ENCODE measurements around the gene DHRSX.
"Not testable (repeated sequence)": the region's sequence is repeated elsewhere in the genome, so short reads cannot be mapped to it uniquely, and the experiment has no call there.

The DHRSX gene

DNA sequence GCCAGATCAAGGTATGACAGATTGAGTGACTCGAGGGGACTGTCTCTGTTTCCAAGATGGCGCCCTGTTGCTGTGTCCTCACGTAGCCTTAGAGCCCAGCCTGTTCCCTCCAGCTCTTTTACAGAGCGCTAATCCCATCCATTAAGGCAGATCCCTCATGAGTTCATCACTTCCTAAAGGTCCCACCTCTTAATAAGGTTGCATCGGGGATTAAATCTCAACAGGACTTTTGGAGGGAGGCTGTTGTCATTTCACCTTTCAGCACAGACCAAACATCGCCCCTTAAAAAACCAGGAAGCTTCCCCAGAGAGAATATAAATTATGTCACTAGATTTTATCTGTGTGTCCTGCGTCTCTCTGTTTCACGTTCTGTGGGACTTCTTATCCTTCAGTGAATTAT lies 32.6 kb upstream of the DHRSX start:
- no peak overlapping the region for H3K27ac ChIP-seq
- TF ChIP-seq, protein P1, sequence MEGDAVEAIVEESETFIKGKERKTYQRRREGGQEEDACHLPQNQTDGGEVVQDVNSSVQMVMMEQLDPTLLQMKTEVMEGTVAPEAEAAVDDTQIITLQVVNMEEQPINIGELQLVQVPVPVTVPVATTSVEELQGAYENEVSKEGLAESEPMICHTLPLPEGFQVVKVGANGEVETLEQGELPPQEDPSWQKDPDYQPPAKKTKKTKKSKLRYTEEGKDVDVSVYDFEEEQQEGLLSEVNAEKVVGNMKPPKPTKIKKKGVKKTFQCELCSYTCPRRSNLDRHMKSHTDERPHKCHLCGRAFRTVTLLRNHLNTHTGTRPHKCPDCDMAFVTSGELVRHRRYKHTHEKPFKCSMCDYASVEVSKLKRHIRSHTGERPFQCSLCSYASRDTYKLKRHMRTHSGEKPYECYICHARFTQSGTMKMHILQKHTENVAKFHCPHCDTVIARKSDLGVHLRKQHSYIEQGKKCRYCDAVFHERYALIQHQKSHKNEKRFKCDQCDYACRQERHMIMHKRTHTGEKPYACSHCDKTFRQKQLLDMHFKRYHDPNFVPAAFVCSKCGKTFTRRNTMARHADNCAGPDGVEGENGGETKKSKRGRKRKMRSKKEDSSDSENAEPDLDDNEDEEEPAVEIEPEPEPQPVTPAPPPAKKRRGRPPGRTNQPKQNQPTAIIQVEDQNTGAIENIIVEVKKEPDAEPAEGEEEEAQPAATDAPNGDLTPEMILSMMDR (conservative IDR thresholded peaks at IDR 0.05) = no peak
- TF ChIP-seq ZFX (IDR thresholded peaks at IDR 0.05) = no peak

DNA sequence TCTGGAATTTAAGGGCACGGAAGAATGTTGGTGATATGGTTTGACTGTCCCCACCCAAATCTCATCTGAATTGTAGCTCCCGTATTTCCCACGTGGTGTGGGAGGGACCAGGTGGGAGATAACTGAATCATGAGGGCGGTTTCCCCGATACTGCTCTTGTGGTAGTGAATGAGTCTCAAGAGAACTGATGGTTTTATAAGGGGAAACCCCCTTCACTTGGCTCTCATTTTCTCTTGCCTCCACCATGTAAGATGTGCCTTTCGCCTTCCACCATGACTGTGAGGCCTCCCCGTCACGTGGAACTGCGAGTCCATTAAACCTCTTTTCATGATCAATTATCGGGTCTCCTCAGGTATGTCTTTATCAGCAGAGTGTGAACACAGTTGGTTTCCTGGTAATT lies 25.6 kb upstream of the DHRSX start:
- TF ChIP-seq, protein P1 (conservative IDR thresholded peaks at IDR 0.05) = no peak
- TF ChIP-seq ZFX (IDR thresholded peaks at IDR 0.05) = no peak
- H3K27ac ChIP-seq = no peak overlapping the region

- TF ChIP-seq ZFX (IDR thresholded peaks at IDR 0.05) = no peak
- TF ChIP-seq, protein P1 (conservative IDR thresholded peaks at IDR 0.05) = no peak
- H3K27ac ChIP-seq = no peak overlapping the region
These were observed 23.1 kb upstream of the DHRSX start for GRCh38 chrX:2523911-2524310.

- TF ChIP-seq ZFX (IDR thresholded peaks at IDR 0.05) = no peak
- TF ChIP-seq, protein P1 (conservative IDR thresholded peaks at IDR 0.05) = no peak
- no peak overlapping the region for H3K27ac ChIP-seq
These were observed 21.2 kb upstream of the DHRSX start for GRCh38 chrX:2521927-2522386.

GRCh38 chrX:2521092-2521926 lies 20.5 kb upstream of the DHRSX start:
- no peak overlapping the region for H3K27ac ChIP-seq
- TF ChIP-seq ZFX (IDR thresholded peaks at IDR 0.05) = no peak
- TF ChIP-seq, protein P1 (conservative IDR thresholded peaks at IDR 0.05) = no peak

DNA sequence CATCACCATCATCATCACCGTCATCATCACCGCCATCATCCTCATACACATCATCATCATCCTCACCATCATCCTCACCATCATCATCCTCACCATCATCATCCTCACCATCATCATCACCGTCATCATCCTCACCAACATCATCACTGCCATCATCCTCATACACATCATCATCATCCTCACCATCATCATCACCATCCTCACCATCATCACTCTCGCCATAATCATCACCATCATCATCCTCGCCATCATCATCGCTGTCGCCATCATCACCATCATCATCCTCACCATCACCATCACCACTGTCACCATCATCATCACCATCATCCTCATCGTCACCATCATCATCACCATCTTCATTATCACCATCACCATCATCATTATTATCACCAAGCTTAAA lies 19.8 kb upstream of the DHRSX start:
- H3K27ac ChIP-seq = no peak overlapping the region
- no peak for TF ChIP-seq ZFX (IDR thresholded peaks at IDR 0.05)

DNA sequence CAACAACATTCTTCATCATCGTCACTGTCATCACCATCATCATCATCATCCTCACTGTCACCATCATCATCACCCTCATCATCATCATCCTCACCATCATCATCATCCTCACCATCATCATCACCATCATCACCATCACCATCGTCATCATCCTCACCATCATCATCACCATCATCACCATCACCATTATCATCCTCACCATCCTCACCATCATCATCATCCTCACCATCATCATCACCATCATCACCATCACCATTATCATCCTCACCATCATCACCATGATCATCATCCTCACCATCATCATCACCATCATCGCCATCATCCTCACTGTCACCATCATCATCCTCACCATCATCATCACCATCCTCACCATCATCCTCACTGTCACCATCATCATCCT lies 18.9 kb upstream of the DHRSX start:
- H3K27ac ChIP-seq = not testable (repeated sequence)

GRCh38 chrX:2517055-2517454 lies 16.3 kb upstream of the DHRSX start:
- TF ChIP-seq, protein P1 (conservative IDR thresholded peaks at IDR 0.05) = no peak
- no peak for TF ChIP-seq ZFX (IDR thresholded peaks at IDR 0.05)
- H3K27ac ChIP-seq = no peak overlapping the region

Measured in C4-2B (cell line).